HG02938 (cell line): ENCODE data around the gene RTN4RL2.

Experiments used
- ATAC-seq: cut with Tn5 transposase; IDR thresholded peaks from one replicate; pipeline ENCODE4 v1.9.1; 2021; ENCODE audit warnings: mild to moderate bottlenecking, moderate library complexity; ENCODE audit not compliant: unreplicated experiment

The RTN4RL2 gene

DNA sequence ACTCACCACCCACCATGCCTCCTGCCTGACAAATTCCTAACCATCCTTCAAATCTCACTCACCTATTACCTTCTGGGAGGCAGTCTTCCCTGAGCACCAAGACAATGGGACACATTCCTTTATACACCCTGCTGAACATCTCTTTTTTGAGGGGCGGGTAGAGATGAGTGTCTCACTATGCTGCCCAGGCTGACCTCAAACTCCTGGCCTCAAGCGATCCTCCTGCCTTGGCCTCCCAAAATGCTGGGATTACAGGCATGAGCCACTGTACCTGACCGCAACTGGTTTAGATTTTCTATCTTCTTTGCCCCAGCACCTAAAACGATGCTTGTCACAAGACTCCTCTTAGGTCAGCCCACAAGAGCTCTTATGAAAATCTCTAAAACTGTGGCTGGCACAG is 63.1 kb downstream of the RTN4RL2 start:
- ATAC-seq = no peak
